ENCODE measurements around the gene GGACT. TPM values are rescaled to one million over a fixed set of nuclear protein-coding genes. Genes with fewer than 3 reads are reported as not detected.

Gene GGACT
- polyA plus RNA-seq, 4 donors, result 4.7 to 6.3 (median 5.5) TPM

GRCh38 chr13:100518394-100519062 lies 70.1 kb downstream of the GGACT start:
- no peak for DNase-seq (ENCODE audit: low read depth in 4 of 4, low spot score in 3 of 4)

- DNase-seq (ENCODE audit: low read depth in 4 of 4, low spot score in 3 of 4), result no peak
These were observed 70.9 kb downstream of the GGACT start for GRCh38 chr13:100517728-100518127.

- DNase-seq (ENCODE audit: low read depth in 4 of 4, low spot score in 3 of 4), result no peak
These were observed 71.5 kb downstream of the GGACT start for GRCh38 chr13:100517135-100517534.

GRCh38 chr13:100515410-100515800 lies 73.2 kb downstream of the GGACT start:
- DNase-seq (ENCODE audit: low read depth in 4 of 4, low spot score in 3 of 4), result no peak

GRCh38 chr13:100514788-100515409 lies 73.7 kb downstream of the GGACT start:
- peak in 2 of 4 donors; percentile 63 to 74 for DNase-seq (ENCODE audit: low read depth in 4 of 4, low spot score in 3 of 4)

- no peak for DNase-seq (ENCODE audit: low read depth in 4 of 4, low spot score in 3 of 4)
These were observed 74.5 kb downstream of the GGACT start for GRCh38 chr13:100513987-100514670.

- no peak for DNase-seq (ENCODE audit: low read depth in 4 of 4, low spot score in 3 of 4)
These were observed 75.4 kb downstream of the GGACT start for GRCh38 chr13:100513171-100513570.

DNA sequence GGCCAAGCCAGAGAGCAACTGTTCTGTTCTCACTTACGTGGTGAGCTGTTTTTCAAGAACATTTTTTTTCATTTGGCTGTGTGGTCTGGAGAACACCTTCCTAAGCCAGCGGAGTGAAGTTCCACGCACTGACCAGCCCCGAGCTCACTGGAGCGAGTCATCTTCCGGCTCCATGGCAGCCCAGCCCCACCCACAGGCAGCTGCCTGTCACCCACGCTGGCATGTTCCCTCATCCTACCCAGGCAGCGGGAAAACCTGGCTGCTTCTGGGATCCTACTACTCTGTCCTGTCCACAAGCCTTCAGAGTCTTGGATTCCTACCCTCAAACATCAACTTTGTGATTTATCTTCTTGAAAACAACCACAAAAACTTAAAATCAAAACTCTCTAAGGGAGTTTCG lies 76.2 kb downstream of the GGACT start:
- DNase-seq (ENCODE audit: low read depth in 4 of 4, low spot score in 3 of 4), result no peak

DNA sequence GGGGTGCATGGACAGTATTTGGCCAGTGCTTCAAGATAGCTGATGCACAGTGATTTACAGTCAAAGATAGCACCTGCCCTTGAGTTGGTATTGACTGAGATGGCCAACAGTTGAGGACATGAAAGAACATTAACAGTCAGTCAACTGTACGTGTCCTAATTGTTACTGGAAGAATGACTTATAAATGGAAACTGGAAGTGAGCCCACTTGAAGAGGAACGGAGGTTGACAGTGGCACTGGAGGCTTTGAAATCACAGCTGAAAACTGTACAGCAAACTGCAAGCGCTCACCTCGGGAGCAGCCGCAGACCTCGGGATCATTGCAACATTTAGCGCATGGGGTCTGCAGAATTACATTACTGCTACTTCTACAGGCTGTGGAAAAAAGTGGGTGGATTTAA lies 77.1 kb downstream of the GGACT start:
- DNase-seq (ENCODE audit: low read depth in 4 of 4, low spot score in 3 of 4), result no peak

DNA sequence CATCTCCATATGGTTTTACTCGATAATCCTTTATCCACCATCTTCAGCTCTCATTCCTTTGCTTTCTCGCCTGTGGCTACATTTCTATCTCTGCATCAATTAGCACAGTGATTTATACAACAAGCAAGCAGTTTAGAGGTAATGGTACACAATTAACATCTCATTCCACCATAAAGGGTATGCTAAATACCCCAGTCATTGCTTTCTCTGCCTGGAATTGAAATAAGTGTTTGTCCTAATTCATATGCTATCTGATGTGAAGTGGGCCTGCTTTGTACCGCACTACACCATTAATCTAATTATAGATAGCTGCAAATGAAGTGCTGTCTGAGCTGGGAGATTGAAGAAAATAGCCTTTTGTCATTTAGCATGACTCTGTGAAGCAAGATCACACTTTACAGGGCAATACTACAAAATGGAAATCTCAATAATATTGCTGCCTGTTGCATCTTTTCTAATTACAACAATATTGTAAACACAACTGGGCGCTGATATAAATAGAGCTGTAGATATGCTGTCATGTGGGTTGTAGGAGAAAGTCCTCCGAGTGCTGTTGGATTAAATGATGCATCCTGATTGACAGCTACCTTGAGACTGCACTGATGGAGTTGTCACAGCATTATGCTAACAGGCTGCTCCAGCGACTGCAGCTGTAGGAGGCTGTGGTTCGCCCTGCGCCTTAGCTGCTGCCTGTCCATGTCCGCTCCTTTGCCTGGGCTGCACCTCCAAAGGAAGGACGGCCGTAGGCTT lies 78.2 kb downstream of the GGACT start:
- no peak for DNase-seq (ENCODE audit: low read depth in 4 of 4, low spot score in 3 of 4)

DNA sequence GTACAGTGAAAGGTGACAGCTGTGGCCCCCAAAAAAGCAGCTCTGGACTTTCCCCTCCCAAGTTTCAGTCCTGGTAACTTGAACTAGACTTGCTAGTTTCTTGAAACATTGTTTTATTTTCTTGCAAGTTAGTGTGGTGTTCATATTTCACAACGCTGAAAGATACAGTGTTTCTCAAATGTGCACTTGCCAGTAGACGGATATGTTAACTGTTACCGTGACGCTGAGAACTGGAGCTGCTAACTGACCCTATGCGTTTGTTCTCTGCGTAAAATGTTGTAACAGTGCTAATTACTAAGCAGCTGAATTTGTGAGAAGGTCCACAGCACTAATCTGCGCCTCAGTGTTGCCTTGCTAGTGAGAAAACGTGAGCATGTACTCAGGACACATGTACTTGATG lies 79.6 kb downstream of the GGACT start:
- no peak for DNase-seq (ENCODE audit: low read depth in 4 of 4, low spot score in 3 of 4)

GRCh38 chr13:100508455-100508854 lies 80.1 kb downstream of the GGACT start:
- no peak for DNase-seq (ENCODE audit: low read depth in 4 of 4, low spot score in 3 of 4)

- DNase-seq (ENCODE audit: low read depth in 4 of 4, low spot score in 3 of 4), result no peak
These were observed 81.8 kb downstream of the GGACT start for GRCh38 chr13:100506600-100507422.

DNA sequence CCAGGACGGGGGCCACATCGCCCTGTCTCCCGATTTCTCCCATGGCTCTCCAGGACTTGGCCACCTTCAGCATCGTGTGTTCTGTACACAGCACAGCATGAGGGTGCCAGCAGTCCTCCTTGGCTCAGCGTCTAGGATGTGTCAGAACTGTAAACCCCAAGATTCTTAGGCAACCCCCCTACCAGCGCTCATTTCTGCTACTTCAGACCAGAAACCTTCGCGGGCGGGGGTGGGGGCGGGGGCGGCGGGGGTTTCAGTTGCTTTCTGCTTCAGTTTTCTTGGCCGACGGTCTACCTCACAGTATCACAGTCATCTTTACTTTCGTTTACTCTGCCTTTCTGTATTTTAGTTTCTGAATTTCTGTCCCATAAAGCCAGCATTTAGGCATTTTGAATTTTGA lies 82.4 kb downstream of the GGACT start:
- no peak for DNase-seq (ENCODE audit: low read depth in 4 of 4, low spot score in 3 of 4)

DNA sequence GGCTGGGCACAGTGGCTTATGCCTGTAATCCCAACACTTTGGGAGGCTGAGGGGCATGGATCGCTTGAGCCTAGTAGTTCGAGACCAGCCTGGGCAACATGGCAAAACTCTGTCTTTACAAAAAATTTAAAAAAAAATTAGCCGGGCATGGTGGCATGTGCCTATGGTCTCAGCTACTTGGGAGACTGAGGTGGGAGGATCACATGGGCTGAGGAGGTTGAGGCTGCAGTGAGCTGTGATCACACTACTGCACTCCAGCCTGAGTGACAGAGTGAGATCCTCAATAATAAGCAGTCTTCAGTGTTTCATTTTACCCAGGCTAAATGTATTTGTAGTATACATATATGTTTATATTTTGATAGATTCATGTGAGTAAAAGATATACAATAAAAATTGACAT lies 85.0 kb downstream of the GGACT start:
- no peak for DNase-seq (ENCODE audit: low read depth in 4 of 4, low spot score in 3 of 4)

GRCh38 chr13:100502446-100502845 lies 86.1 kb downstream of the GGACT start:
- no peak for DNase-seq (ENCODE audit: low read depth in 4 of 4, low spot score in 3 of 4)

GRCh38 chr13:100497389-100497788 lies 91.2 kb downstream of the GGACT start:
- no peak for DNase-seq (ENCODE audit: low read depth in 4 of 4, low spot score in 3 of 4)

GRCh38 chr13:100495455-100495854 lies 93.1 kb downstream of the GGACT start:
- no peak for DNase-seq (ENCODE audit: low read depth in 4 of 4, low spot score in 3 of 4)

DNA sequence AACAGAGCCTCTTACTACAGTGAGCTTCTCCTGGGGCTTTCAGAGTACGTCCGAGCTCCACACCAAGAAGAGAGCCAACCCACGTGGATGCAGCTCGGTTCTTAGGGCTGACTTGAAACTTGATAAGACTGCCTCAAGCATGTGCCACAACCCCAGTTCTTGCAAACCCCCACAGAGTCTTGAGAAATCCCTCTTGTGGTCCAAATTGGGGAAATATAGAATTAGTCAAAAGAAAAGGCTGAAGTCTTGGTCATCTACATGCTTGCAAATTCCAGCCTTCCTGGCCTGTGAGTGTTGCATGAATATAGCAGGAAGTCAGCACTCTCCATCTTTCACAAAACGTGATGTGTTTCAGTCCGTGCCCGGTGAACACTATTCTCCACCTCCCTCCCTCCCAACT lies 95.2 kb downstream of the GGACT start:
- no peak for DNase-seq (ENCODE audit: low read depth in 4 of 4, low spot score in 3 of 4)

GRCh38 chr13:100491164-100491842 lies 97.3 kb downstream of the GGACT start:
- DNase-seq (ENCODE audit: low read depth in 4 of 4, low spot score in 3 of 4), result no peak

All from right renal pelvis (tissue), 4 donors.